ENCODE measurements around the gene VWC2. TPM values are rescaled to one million over a fixed set of nuclear protein-coding genes. Genes with fewer than 3 reads are reported as not detected.

VWC2 gene
- polyA plus RNA-seq, 1 of the 3 experiments (the other 2 are of a cell fraction): not detected

- Histone ChIP-seq H3K9me3 (no peaks in the 10 kb centered on the region), H3K4me2 (no peak overlapping the region), H4K20me1 (ENCODE audit: insufficient read depth) (no peaks in the 10 kb centered on the region), H3K9me2 (no peaks in the 10 kb centered on the region), H3K27ac (ENCODE audit: low read depth in 2 of 2, low read length in 1 of 2) (no peak overlapping the region), H3K79me2 (ENCODE audit: insufficient read depth) (no peaks in the 10 kb centered on the region), H3K4me1 (ENCODE audit: control insufficient read depth in 1 of 2, insufficient read depth in 2 of 2, low read depth in 1 of 2, low read length in 1 of 2) (no peaks in the 10 kb centered on the region), H3K36me3 (replicated peaks in 1 of 2; ENCODE audit: control insufficient read depth in 1 of 2, insufficient read depth in 2 of 2, low read length in 1 of 2) (no peaks in the 10 kb centered on the region), H3F3A (replicated peaks; ENCODE audit: insufficient read depth) (no peaks in the 10 kb centered on the region), H3K9ac (no peak overlapping the region), H2AFZ (ENCODE audit: low read depth) (no peak overlapping the region), H3K4me3 (ENCODE audit: low read depth in 2 of 2, low read length in 1 of 2) (no peak overlapping the region), H3K27me3 (ENCODE audit: insufficient read depth) (no peaks in the 10 kb centered on the region)
- ChIA-PET CTCF (no interaction called here), POLR2A (no interaction called here)
- no peak for DNase-seq
- WGBS (ENCODE audit: low lambda C conversion rate): 1% methylated on average over 2 of the region's 2 CpGs
- TF ChIP-seq FOSL2 (IDR thresholded peaks at IDR 0.05; ENCODE audit: borderline replicate concordance, low read depth): no peak
- TF ChIP-seq MEF2A (IDR thresholded peaks at IDR 0.05; ENCODE audit: borderline replicate concordance, low read depth): no peak
- TF ChIP-seq CHD2 (IDR thresholded peaks at IDR 0.05; ENCODE audit: low read length, partially characterized antibody): no peak
- TF ChIP-seq YY1 (IDR thresholded peaks at IDR 0.05; ENCODE audit: low read depth): no peak
- no peak for TF ChIP-seq FOXJ3 (CRISPR knock-in tag; IDR thresholded peaks at IDR 0.05)
- TF ChIP-seq ZBTB33 (IDR thresholded peaks at IDR 0.05; ENCODE audit: borderline replicate concordance, low read depth): no peak
- TF ChIP-seq GABPA (IDR thresholded peaks at IDR 0.05; ENCODE audit: low read depth): no peak
- TF ChIP-seq PBX3 (IDR thresholded peaks at IDR 0.05): no peak
- TF ChIP-seq POLR2AphosphoS5 (IDR thresholded peaks at IDR 0.05; ENCODE audit: low read depth, low read length): no peak
Observed at GRCh38 chr7:49937608-49938007, 164.2 kb downstream of the VWC2 start.
